HFFc6 (cell line): ENCODE data around the gene TBC1D30. TPM values are rescaled to one million over a fixed set of nuclear protein-coding genes. Genes with fewer than 3 reads are reported as not detected.

ENCODE experiments used
- DNase-seq: peaks from one replicate; pipeline ENCODE4 v3.0.0-alpha.2; 2018
- H3K27ac Mint-ChIP-seq: 2 replicates; pipeline ENCODE4 v1.8.0; 2020; ENCODE audit warnings: mild to moderate bottlenecking, mixed read lengths
- H3K27me3 Mint-ChIP-seq: 2 replicates; pipeline ENCODE4 v1.8.0; 2021; ENCODE audit warnings: mild to moderate bottlenecking, moderate library complexity, mixed read lengths; ENCODE audit not compliant: insufficient read depth
- H3K36me3 Mint-ChIP-seq: 2 replicates; pipeline ENCODE4 v1.8.0; 2021; ENCODE audit warnings: low read depth, mixed read lengths
- H3K4me1 Mint-ChIP-seq: 2 replicates; pipeline ENCODE4 v1.8.0; 2020; ENCODE audit warnings: low read depth, mixed read lengths
- H3K4me3 Mint-ChIP-seq: 2 replicates; pipeline ENCODE4 v1.8.0; 2020; ENCODE audit warnings: mild to moderate bottlenecking, moderate library complexity, mixed read lengths
- H3K9me3 Mint-ChIP-seq: 2 replicates; pipeline ENCODE4 v1.8.0; 2020; ENCODE audit warnings: mild to moderate bottlenecking, mixed read lengths
- CTCF ChIP-seq: fragments of 200-600 bp; sonication (generic); IDR thresholded peaks from 2 replicates; pipeline ENCODE4 v1.5.0; 2021; ENCODE audit warnings: antibody characterized with exemption, mild to moderate bottlenecking
- total RNA-seq, 6 experiments: library from RNA; stranded (reverse); fragmentation: NEBNext Ultra II Directional; extraction: Animal tissue kit (Norgen Biotek cat#: 25700); gene quantifications; 2 replicates in 1 of 6; 3 replicates in 5 of 6; pipeline ENCODE4 v1.2.3, GENCODE V29; 2021

The TBC1D30 gene
- total RNA-seq, 6 experiments from 2014 or later, result 0.05 to 0.54 (median 0.23) TPM; not detected in 1

- no peak for TF ChIP-seq CTCF
- H3K36me3 Mint-ChIP-seq, result no peaks in the 10 kb centered on the region
Observed at GRCh38 chr12:64892561-64892960, 68.1 kb downstream of the TBC1D30 start.

GRCh38 chr12:64893961-64894360 is 69.5 kb downstream of the TBC1D30 start:
- peak overlapping the region; percentile 58 for H3K27ac Mint-ChIP-seq
- peak overlapping the region; percentile 47 for H3K4me3 Mint-ChIP-seq
- no peaks in the 10 kb centered on the region for H3K9me3 Mint-ChIP-seq

More at GRCh38 chr12:64892561-64892960, 68.1 kb downstream of the TBC1D30 start:
- H3K27ac Mint-ChIP-seq, result no peak overlapping the region
- no peaks in the 10 kb centered on the region for H3K9me3 Mint-ChIP-seq
- DNase-seq, result no peak
- H3K4me1 Mint-ChIP-seq, result peaks cover 23% of the 10 kb centered on the region
- H3K27me3 Mint-ChIP-seq, result peaks cover 14% of the 10 kb centered on the region
- no peak overlapping the region for H3K4me3 Mint-ChIP-seq

GRCh38 chr12:64894827-64895475 is 70.5 kb downstream of the TBC1D30 start:
- Mint-ChIP-seq H3K36me3 (no peaks in the 10 kb centered on the region), H3K27ac (no peak overlapping the region), H3K9me3 (no peaks in the 10 kb centered on the region), H3K4me3 (no peak overlapping the region), H3K4me1 (peaks cover 12% of the 10 kb centered on the region), H3K27me3 (peaks cover 1% of the 10 kb centered on the region)
- DNase-seq, result peak; percentile 31
- no peak for TF ChIP-seq CTCF

More at GRCh38 chr12:64893961-64894360, 69.5 kb downstream of the TBC1D30 start:
- H3K4me1 Mint-ChIP-seq, result peaks cover 20% of the 10 kb centered on the region
- DNase-seq, result peak; percentile 83
- TF ChIP-seq CTCF, result no peak
- H3K36me3 Mint-ChIP-seq, result no peaks in the 10 kb centered on the region
- H3K27me3 Mint-ChIP-seq, result peaks cover 3% of the 10 kb centered on the region

GRCh38 chr12:64895526-64895925 is 71.1 kb downstream of the TBC1D30 start:
- peaks cover 3% of the 10 kb centered on the region; the same call in 1 of the 2 replicates for H3K27me3 Mint-ChIP-seq
- H3K4me1 Mint-ChIP-seq, result peaks cover 10% of the 10 kb centered on the region
- TF ChIP-seq CTCF, result no peak; the same call in 1 of the 2 replicates
- no peaks in the 10 kb centered on the region for H3K9me3 Mint-ChIP-seq
- no peak overlapping the region for H3K4me3 Mint-ChIP-seq
- DNase-seq, result peak; percentile 60
- H3K36me3 Mint-ChIP-seq, result no peaks in the 10 kb centered on the region
- no peak overlapping the region for H3K27ac Mint-ChIP-seq

- peak; percentile 16 for DNase-seq
- H3K27ac Mint-ChIP-seq, result no peak overlapping the region
- TF ChIP-seq CTCF, result no peak
Observed at GRCh38 chr12:64900540-64900939, 76.1 kb downstream of the TBC1D30 start.

More at GRCh38 chr12:64900540-64900939, 76.1 kb downstream of the TBC1D30 start:
- Mint-ChIP-seq H3K9me3 (no peaks in the 10 kb centered on the region), H3K36me3 (no peaks in the 10 kb centered on the region), H3K27me3 (peaks cover 3% of the 10 kb centered on the region; the same call in 1 of the 2 replicates), H3K4me3 (no peak overlapping the region), H3K4me1 (peaks cover 9% of the 10 kb centered on the region)
